NCI-H2196 (cell line): Measurements from ENCODE around the gene SH3PXD2A.
"Not testable (repeated sequence)": the region's sequence is repeated elsewhere in the genome, so short reads cannot be mapped to it uniquely, and the experiment has no call there.

Source experiments
- DNase-seq: peaks from one replicate; lab custom pipeline; 2025; ENCODE audit not compliant: unreplicated experiment; lab: John Stamatoyannopoulos, UW

The SH3PXD2A gene

GRCh38 chr10:103814626-103815370, 40.6 kb downstream of the SH3PXD2A start:
- no peak for DNase-seq

DNA sequence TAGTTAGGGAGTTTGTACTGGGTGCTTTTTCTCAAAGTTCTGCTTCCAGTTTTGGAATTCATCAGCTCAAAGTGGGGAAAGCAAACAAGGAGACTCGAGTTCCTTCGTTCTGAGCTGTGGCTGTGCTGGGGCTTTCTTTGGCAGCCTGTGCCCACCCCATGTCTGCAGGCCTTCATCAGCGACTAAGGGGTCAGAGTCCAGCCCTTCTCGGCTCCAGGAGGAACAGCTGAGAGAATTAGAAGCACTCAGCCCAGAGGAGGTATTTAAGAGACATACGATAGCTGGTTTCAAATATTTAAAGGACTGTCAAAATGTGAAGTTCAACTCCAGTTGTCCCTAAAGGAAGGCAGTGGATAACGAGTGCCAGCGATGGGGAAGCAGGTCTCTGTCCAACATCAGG, 41.3 kb downstream of the SH3PXD2A start:
- DNase-seq = no peak

DNA sequence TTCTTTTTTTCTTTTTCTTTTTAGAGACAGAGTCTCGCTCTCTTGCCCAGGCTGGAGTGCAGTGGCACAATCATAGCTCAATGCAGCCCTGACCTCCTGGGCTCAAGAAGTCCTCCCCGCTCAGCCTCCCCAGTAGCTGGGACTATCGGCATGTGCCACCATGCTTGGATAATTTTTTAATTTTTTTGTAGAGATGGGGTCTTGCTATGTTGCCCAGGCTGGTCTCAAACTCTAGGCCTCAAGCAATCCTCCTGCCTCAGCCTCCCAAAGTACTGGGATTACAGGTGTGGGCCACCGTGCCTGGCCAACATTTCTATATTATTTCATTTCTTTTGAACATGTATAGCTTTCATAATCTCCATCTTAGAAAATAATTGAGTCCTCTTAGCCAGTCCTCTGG, 42.1 kb downstream of the SH3PXD2A start:
- not testable (repeated sequence) for DNase-seq

DNA sequence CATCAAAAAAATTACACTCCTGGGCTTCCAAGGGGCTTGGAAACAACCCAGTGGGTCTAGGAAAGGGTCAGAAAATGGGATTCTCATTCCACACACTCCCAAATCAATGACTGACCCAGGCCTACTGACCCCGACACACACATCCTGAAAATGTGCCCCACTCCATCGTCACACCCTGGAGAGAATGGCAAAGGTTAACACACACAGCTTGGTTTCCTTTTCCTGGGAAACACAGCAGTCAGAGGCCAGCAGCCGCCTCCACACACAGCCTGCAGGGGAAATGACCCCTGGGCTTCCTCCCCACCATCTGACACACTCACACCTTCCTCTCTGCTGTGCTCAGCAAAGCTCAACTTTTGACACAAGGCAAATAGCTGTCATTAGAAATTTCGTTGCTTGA, 42.9 kb downstream of the SH3PXD2A start:
- DNase-seq = no peak

- no peak for DNase-seq
Observed at GRCh38 chr10:103812004-103812403, 43.4 kb downstream of the SH3PXD2A start.

DNA sequence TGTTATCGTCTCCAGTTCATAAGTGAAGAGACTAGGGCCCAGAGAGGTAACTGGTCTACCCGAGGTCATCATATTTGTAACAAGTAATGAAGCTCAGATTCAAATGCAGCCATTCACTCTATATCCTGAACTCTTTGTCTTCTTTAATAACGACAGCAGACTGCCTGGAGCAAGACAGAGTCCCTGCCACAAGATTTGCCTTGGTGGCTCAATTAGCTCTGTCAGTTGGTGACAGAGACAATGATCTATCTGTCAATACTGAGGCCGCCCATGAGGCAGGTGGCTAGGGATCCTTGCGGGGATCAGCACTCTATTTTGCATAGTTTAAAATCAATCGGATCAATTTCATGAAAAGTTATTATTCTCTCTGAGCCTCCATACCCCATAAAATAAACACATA, 43.9 kb downstream of the SH3PXD2A start:
- no peak for DNase-seq

GRCh38 chr10:103808780-103809179, 46.6 kb downstream of the SH3PXD2A start:
- no peak for DNase-seq

- no peak for DNase-seq
Observed at GRCh38 chr10:103807996-103808395, 47.4 kb downstream of the SH3PXD2A start.

- DNase-seq = no peak
Observed at GRCh38 chr10:103806395-103807187, 48.8 kb downstream of the SH3PXD2A start.

DNA sequence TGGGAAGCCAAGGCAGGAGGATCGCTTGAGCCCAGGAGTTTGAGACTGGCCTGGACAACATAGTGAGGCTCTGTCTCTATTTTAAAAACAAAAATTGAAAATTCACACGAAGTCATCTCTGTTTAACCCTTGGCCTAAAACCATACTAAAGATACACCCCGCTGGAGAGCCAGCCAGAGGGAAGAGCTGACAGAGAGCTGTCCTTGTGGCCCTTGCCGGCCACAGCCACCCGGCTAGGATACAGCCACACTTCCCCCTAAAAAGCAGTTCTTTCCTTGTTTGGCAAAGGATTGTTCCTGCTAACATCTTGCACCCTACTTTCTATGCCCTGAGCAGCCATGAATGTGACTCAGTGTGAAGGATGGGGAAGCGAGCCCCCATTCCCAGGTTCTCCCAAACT, 49.6 kb downstream of the SH3PXD2A start:
- no peak for DNase-seq

DNA sequence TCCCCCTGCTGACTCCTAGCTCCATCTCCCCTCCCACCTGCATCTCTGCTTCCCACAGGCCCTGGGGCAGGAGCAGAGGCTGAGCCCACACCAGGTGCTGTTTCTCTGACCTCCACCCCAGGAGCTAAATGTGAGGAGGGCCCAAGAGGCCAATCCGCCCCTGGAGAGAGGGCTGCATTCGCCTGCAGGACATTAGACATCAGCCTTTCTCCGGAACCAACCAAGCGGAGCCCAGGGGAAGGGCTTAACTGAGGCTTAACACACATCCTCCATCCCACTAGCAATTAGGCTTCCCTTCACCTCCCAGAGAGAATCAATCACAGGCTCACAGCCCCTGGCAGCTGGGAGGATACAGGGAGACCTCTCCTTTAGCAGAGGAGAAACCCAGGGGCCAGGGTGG, 50.5 kb downstream of the SH3PXD2A start:
- DNase-seq = no peak

DNA sequence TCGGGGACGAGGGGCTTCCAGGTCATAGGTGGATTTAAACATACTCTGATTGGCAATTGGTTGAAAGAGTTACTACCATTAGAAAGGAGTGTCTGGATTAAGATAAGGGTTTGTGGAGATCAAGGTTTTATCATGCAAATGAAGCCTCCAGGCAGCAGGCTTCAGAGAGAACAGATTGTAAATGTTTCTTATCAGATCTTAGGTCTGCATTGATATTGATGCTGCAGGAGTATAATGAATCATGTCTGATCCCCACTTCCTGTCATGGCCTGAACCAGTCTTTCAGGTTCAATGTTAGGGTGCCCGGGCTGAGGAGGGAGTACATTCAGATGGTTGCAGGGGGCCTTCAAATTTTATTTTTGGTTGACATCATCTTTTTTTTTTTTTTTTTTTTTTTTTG, 51.4 kb downstream of the SH3PXD2A start:
- no peak for DNase-seq

DNA sequence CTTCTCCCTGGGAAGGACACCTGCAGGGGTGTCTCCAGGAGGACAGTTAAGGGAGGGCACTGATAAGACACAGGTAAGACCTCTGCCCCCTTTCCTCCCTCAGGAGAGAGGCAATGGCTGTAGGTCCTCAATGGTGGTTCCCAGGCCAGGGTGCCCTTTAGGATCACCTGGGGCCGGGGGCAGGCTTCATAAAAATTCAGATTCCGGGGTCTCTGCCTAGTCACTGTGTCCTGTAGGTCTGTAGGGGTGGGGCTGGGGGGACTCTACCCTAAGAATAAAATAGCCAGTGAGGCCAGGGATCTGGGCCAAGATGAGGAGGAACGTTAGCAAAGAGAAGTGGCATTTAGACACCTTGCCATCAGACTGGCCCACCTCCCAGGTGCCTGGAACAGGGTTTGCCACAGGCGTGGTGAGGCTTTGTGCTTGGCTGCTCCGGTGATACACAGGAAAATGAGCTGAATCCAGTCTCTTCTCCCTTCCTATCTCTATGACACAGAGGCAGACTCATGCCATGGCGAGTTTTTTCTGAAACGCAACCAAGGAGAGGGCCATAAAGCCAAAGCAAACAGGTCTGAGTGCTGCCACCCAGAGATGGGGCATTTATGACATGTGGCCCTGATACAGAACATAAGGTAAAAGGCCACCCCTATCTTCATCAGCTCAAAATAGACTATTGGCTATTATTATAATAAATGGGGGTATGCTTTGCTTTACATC, 52.6 kb downstream of the SH3PXD2A start:
- DNase-seq = no peak

- no peak for DNase-seq
Observed at GRCh38 chr10:103802081-103802480, 53.3 kb downstream of the SH3PXD2A start.

GRCh38 chr10:103800789-103801540, 54.4 kb downstream of the SH3PXD2A start:
- DNase-seq = no peak

- no peak for DNase-seq
Observed at GRCh38 chr10:103800089-103800488, 55.3 kb downstream of the SH3PXD2A start.

DNA sequence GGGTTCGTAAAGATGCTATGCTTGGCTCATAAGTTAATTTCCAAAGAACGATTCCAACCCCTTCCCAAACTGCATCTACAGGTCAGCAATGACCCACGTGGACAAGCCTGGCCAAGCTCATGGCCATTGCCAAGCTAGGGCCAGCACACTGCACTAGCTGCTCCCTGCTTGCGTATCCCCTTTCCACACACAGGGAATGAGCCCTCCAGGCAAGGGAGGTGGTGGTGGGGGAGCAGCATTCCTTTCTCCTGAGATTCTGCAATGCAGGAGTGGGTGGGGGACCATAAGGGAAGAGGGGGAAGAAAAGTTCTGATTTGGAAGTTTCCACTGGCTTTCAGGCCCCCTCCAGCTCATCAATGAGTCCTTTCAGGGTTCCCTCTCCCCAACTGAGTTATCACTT, 56.0 kb downstream of the SH3PXD2A start:
- no peak for DNase-seq

DNA sequence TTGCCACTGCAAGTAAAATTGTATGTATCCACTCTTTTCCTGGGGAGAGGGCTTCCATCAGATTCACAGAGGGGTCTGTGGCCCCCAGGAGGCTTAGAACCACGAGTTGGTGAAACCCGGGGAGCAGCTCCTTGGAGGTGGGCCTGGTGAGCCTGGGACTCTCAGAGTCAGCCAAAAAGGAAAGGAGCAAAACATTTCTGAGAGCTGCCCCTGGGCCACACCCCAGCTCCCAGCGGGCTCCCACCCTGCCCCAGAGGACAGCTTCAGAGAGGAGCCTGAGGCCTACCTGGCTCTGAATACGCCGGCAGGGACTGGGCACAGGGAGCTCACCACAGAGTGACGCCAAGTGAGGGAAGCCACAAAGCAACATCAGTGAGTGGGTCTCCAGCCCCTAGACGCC, 56.9 kb downstream of the SH3PXD2A start:
- no peak for DNase-seq

GRCh38 chr10:103797857-103798256, 57.5 kb downstream of the SH3PXD2A start:
- DNase-seq = no peak

- no peak for DNase-seq
Observed at GRCh38 chr10:103795634-103796270, 59.6 kb downstream of the SH3PXD2A start.

- no peak for DNase-seq
Observed at GRCh38 chr10:103794996-103795395, 60.4 kb downstream of the SH3PXD2A start.
